CD4-positive, alpha-beta T cell treated with Interferon alpha-2 for 1 hour (primary cell): Measurements from ENCODE around the gene GNS.

Source experiments
- DNase-seq, 2 donors: peaks; one replicate each; pipeline ENCODE4 v3.0.0-alpha.2; 2020 to 2022

Gene GNS

GRCh38 chr12:64735442-64735841 is 23.8 kb downstream of the GNS start:
- DNase-seq, result no peak

GRCh38 chr12:64733857-64734256 is 25.3 kb downstream of the GNS start:
- no peak for DNase-seq

GRCh38 chr12:64731683-64732082 is 27.5 kb downstream of the GNS start:
- DNase-seq, result no peak

GRCh38 chr12:64730588-64730969 is 28.6 kb downstream of the GNS start:
- DNase-seq, result peak in 1 of 2 donors; percentile 13

- DNase-seq, result peak in 1 of 2 donors; percentile 49
These were observed 29.2 kb downstream of the GNS start for GRCh38 chr12:64729909-64730587.

- DNase-seq, result no peak
These were observed 34.9 kb downstream of the GNS start for GRCh38 chr12:64724201-64724745.

- DNase-seq, result no peak
These were observed 35.6 kb downstream of the GNS start for GRCh38 chr12:64723630-64724029.

- DNase-seq, result no peak
These were observed 36.4 kb downstream of the GNS start for GRCh38 chr12:64722835-64723234.

GRCh38 chr12:64720884-64721283 is 38.3 kb downstream of the GNS start:
- DNase-seq, result no peak

- DNase-seq, result no peak
These were observed 40.6 kb downstream of the GNS start for GRCh38 chr12:64718649-64719048.

GRCh38 chr12:64716839-64717455 is 42.3 kb downstream of the GNS start:
- DNase-seq, result no peak

GRCh38 chr12:64716371-64716770 is 42.8 kb downstream of the GNS start:
- no peak for DNase-seq

- DNase-seq, result peak; percentile 57 to 62
These were observed 44.6 kb downstream of the GNS start for GRCh38 chr12:64714551-64714968.

GRCh38 chr12:64713376-64713775 is 45.8 kb downstream of the GNS start:
- no peak for DNase-seq

- no peak for DNase-seq
These were observed 49.8 kb downstream of the GNS start for GRCh38 chr12:64709429-64709828.

GRCh38 chr12:64707926-64708325 is 51.3 kb downstream of the GNS start:
- DNase-seq, result no peak

GRCh38 chr12:64707362-64707761 is 51.8 kb downstream of the GNS start:
- no peak for DNase-seq

GRCh38 chr12:64706857-64707256 is 52.3 kb downstream of the GNS start:
- no peak for DNase-seq

GRCh38 chr12:64706306-64706705 is 52.9 kb downstream of the GNS start:
- no peak for DNase-seq

- peak in 1 of 2 donors; percentile 30 for DNase-seq
These were observed 57.9 kb downstream of the GNS start for GRCh38 chr12:64701283-64701682.

- DNase-seq, result no peak
These were observed 58.7 kb downstream of the GNS start for GRCh38 chr12:64700532-64700931.

- DNase-seq, result peak; percentile 32 to 56
These were observed 59.6 kb downstream of the GNS start for GRCh38 chr12:64699504-64700115.

- no peak for DNase-seq
These were observed 63.0 kb downstream of the GNS start for GRCh38 chr12:64696080-64696741.

- DNase-seq, result no peak
These were observed 63.7 kb downstream of the GNS start for GRCh38 chr12:64695550-64695949.
